PC-9 (cell line): ENCODE data around the gene GRIK3. TPM values are rescaled to one million over a fixed set of nuclear protein-coding genes. Genes with fewer than 3 reads are reported as not detected.

ENCODE experiments used
- BruUV-seq: library from RNA; stranded (reverse); fragments of 400-500 nt; replicated peaks from 2 replicates; lab custom pipeline; 2021; lab: Mats Ljungman, UMichigan
- CTCF ChIA-PET: fragments of 300-600 bp; sonication (Branson Sonifier 250); formaldehyde crosslinking; loops from one replicate; lab custom pipeline; 2022; ENCODE audit warnings: antibody characterized with exemption; lab: Charles Lee
- POLR2A ChIA-PET: fragments of 300-600 bp; sonication (Branson Sonifier 250); formaldehyde crosslinking; loops from one replicate; lab custom pipeline; 2022; ENCODE audit warnings: antibody characterized with exemption; ENCODE audit not compliant: unreplicated experiment; lab: Charles Lee
- DNase-seq, 2 experiments: peaks; one replicate each; pipeline versions ENCODE4 v3.0.0 to v3.0.0-alpha.2; 2015 to 2022; ENCODE audit warnings: mixed read lengths in 1 of 2
- H2AFZ ChIP-seq: fragments of 200-600 bp; sonication (generic); 2 replicates; pipeline ENCODE4 v1.8.1; 2017; ENCODE audit warnings: antibody characterized with exemption
- H3F3A ChIP-seq: fragments of 200-600 bp; sonication (generic); 2 replicates; pipeline ENCODE4 v1.8.1; 2017; ENCODE audit warnings: antibody characterized with exemption, mild to moderate bottlenecking, low read depth; ENCODE audit not compliant: insufficient read depth
- H3K27ac ChIP-seq: fragments of 200-600 bp; sonication (generic); 2 replicates; pipeline ENCODE4 v1.6.1; 2016; ENCODE audit warnings: mixed run types
- H3K27me3 ChIP-seq: fragments of 200-600 bp; sonication (generic); 2 replicates; pipeline ENCODE4 v1.6.1; 2016; ENCODE audit warnings: low read depth, mixed run types; ENCODE audit not compliant: insufficient read depth
- H3K36me3 ChIP-seq: fragments of 200-600 bp; sonication (generic); 2 replicates; pipeline ENCODE4 v1.6.1; 2016; ENCODE audit warnings: low read depth, mixed run types
- H3K4me1 ChIP-seq: fragments of 200-600 bp; sonication (generic); replicated peaks from 2 replicates; pipeline ENCODE4 v1.6.1; 2016; ENCODE audit warnings: mixed run types; ENCODE audit not compliant: insufficient read depth
- H3K4me2 ChIP-seq: fragments of 200-600 bp; sonication (generic); 2 replicates; pipeline ENCODE4 v1.6.1; 2017; ENCODE audit warnings: mixed run types
- H3K4me3 ChIP-seq: fragments of 200-600 bp; sonication (generic); 2 replicates; pipeline ENCODE4 v1.6.1; 2016; ENCODE audit warnings: mixed run types
- H3K79me2 ChIP-seq: fragments of 200-600 bp; sonication (generic); 2 replicates; pipeline ENCODE4 v1.6.1; 2017; ENCODE audit warnings: low read depth, mixed run types
- H3K9me2 ChIP-seq: fragments of 200-600 bp; sonication (generic); 2 replicates; pipeline ENCODE4 v1.8.1; 2017; ENCODE audit warnings: mild to moderate bottlenecking; ENCODE audit not compliant: insufficient read depth
- H3K9me3 ChIP-seq: fragments of 200-600 bp; sonication (generic); 2 replicates; pipeline ENCODE4 v1.8.1; 2016; ENCODE audit warnings: low read depth; ENCODE audit not compliant: insufficient read depth
- H4K20me1 ChIP-seq: fragments of 200-600 bp; sonication (generic); 2 replicates; pipeline ENCODE4 v1.8.1; 2017; ENCODE audit not compliant: insufficient read depth
- CTCF ChIP-seq: fragments of 200-600 bp; sonication (generic); conservative IDR thresholded peaks from 2 replicates; pipeline ENCODE4 v1.6.1; 2017; ENCODE audit warnings: mixed run types, antibody characterized with exemption, mild to moderate bottlenecking, moderate library complexity
- EZH2 ChIP-seq: fragments of 200-600 bp; sonication (generic); IDR thresholded peaks from 2 replicates; pipeline ENCODE4 v1.8.0; 2017; ENCODE audit warnings: antibody characterized with exemption, low read depth
- intact Hi-C: fragments of 100-400 bp; cut with micrococcal nuclease; formaldehyde crosslinking; loops from one replicate; pipeline ENCODE4 v1.10.0; 2022; ENCODE audit not compliant: unreplicated experiment
- total RNA-seq: library from RNA; stranded (reverse); gene quantifications from 2 replicates; pipeline ENCODE4 v1.2.3, GENCODE V29; 2021

GRIK3 gene
- total RNA-seq, 1 experiment from 2014 or later: not detected

- no peaks in the 10 kb centered on the region for H3K36me3 ChIP-seq
- H3K79me2 ChIP-seq: no peaks in the 10 kb centered on the region
- ChIA-PET POLR2A (no interaction called here), CTCF (no interaction called here)
- no peak overlapping the region for H3K4me2 ChIP-seq
- H3K9me2 ChIP-seq: no peaks in the 10 kb centered on the region
- peak in 1 of 2 experiments; percentile 8 for DNase-seq
- H3K4me3 ChIP-seq: no peak overlapping the region
- intact Hi-C loops: no loop called here
- no peaks in the 10 kb centered on the region for H3K4me1 ChIP-seq
- no peak overlapping the region for H3K27ac ChIP-seq
- H2AFZ ChIP-seq: no peak overlapping the region
- H3K9me3 ChIP-seq: no peaks in the 10 kb centered on the region
- TF ChIP-seq EZH2: no peak
- TF ChIP-seq CTCF: no peak
- peaks cover 9% of the 10 kb centered on the region; the same call in 1 of the 2 replicates for H4K20me1 ChIP-seq
- H3K27me3 ChIP-seq: peaks cover 31% of the 10 kb centered on the region
- BruUV-seq: no TSS peak
- no peaks in the 10 kb centered on the region for H3F3A ChIP-seq
Measured at GRCh38 chr1:36966242-36966641, 68.1 kb downstream of the GRIK3 start.

DNA sequence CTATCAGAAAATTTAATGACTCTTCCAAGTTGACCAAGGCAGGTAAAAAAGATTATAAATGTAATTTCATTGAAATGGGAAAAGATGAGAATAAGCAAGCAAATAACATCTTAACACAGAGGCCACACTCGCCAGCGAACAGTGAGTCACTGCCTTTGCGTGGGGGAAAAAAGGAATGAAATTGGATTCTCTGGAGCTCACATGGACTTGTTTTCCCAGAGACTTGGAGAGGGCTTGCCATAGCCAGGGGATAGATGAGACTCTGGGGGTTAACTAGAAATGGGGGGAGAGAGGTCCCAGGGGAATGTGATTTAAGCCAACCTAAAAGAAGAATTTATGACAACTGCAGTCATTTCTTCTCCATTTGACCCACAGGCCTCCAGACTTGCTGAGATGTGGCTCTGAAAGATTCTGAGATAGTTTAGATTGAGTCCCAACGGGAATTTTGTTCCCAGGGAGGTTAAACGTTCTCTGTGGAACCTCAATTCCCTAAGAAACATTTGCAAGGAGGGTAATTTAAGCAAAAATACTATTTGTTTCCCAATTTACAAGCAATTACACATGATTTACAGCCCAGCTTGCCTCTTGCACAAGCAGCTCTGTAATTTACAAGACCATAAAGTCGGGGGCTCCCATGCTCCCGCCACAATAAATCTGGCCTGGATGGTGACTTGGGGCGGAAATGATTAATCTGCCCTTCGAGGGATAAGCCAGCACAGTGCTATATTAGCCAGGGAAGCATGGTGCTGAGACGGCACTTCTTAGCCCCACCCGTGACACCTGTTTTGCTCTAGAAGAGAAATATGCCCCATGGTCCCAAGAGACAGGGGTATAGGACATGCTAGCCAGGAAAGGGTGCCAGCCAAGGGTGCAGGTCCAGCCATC, 68.8 kb downstream of the GRIK3 start:
- Histone ChIP-seq H3K4me3 (no peak overlapping the region), H4K20me1 (peaks cover 10% of the 10 kb centered on the region; the same call in 1 of the 2 replicates), H3F3A (no peaks in the 10 kb centered on the region), H3K27ac (no peak overlapping the region), H3K9me2 (no peaks in the 10 kb centered on the region), H3K9me3 (no peaks in the 10 kb centered on the region), H3K79me2 (no peaks in the 10 kb centered on the region), H3K36me3 (no peaks in the 10 kb centered on the region), H3K4me2 (no peak overlapping the region), H2AFZ (no peak overlapping the region), H3K27me3 (peaks cover 33% of the 10 kb centered on the region), H3K4me1 (no peaks in the 10 kb centered on the region)
- TF ChIP-seq CTCF (no peak), EZH2 (no peak)
- CTCF ChIA-PET: no interaction called here
- intact Hi-C loops: no loop called here
- DNase-seq: no peak
- BruUV-seq: no TSS peak
- POLR2A ChIA-PET: no interaction called here

- peaks cover 37% of the 10 kb centered on the region for H3K27me3 ChIP-seq
- ChIA-PET CTCF (no interaction called here), POLR2A (no interaction called here)
- no peak overlapping the region for H3K4me2 ChIP-seq
- no peak for DNase-seq
- H3K27ac ChIP-seq: no peak overlapping the region
- no peaks in the 10 kb centered on the region for H3K36me3 ChIP-seq
- no peaks in the 10 kb centered on the region for H3K4me1 ChIP-seq
- peaks cover 10% of the 10 kb centered on the region; the same call in 1 of the 2 replicates for H4K20me1 ChIP-seq
- H3K79me2 ChIP-seq: no peaks in the 10 kb centered on the region
- TF ChIP-seq CTCF (no peak), EZH2 (no peak)
- intact Hi-C loops: no loop called here
- no TSS peak for BruUV-seq
- no peak overlapping the region for H2AFZ ChIP-seq
- no peaks in the 10 kb centered on the region for H3K9me3 ChIP-seq
- no peaks in the 10 kb centered on the region for H3K9me2 ChIP-seq
- H3K4me3 ChIP-seq: no peak overlapping the region
- H3F3A ChIP-seq: no peaks in the 10 kb centered on the region
Measured at GRCh38 chr1:36964830-36965229, 69.5 kb downstream of the GRIK3 start.
